KMS-11 (cell line): ENCODE data around the gene TM7SF2.

Experiments
- H2AFZ ChIP-seq: fragments of 200-600 bp; sonication (generic); 2 replicates; pipeline ENCODE4 v1.6.1; 2016; ENCODE audit warnings: antibody characterized with exemption, mixed run types, low read depth
- H3K27ac ChIP-seq: fragments of 200-600 bp; sonication (generic); 2 replicates; pipeline ENCODE4 v1.6.1; 2016; ENCODE audit warnings: mild to moderate bottlenecking, mixed run types
- H3K27me3 ChIP-seq: fragments of 200-600 bp; sonication (generic); 2 replicates; pipeline ENCODE4 v1.6.1; 2017; ENCODE audit warnings: mild to moderate bottlenecking, low read depth, mixed run types, moderate library complexity; ENCODE audit not compliant: insufficient read depth
- H3K36me3 ChIP-seq: fragments of 200-600 bp; sonication (generic); 2 replicates; pipeline ENCODE4 v1.6.1; 2017; ENCODE audit warnings: mild to moderate bottlenecking, mixed run types; ENCODE audit not compliant: insufficient read depth
- H3K4me1 ChIP-seq: fragments of 200-600 bp; sonication (generic); 2 replicates; pipeline ENCODE4 v1.6.1; 2016; ENCODE audit warnings: mild to moderate bottlenecking, low read depth, mixed run types; ENCODE audit not compliant: poor library complexity, severe bottlenecking
- H3K4me2 ChIP-seq: fragments of 200-600 bp; sonication (generic); 2 replicates; pipeline ENCODE4 v1.7.0; 2016; ENCODE audit warnings: mild to moderate bottlenecking, mixed run types
- H3K4me3 ChIP-seq: fragments of 200-600 bp; sonication (generic); IDR thresholded peaks from 2 replicates; pipeline ENCODE4 v1.6.1; 2017; ENCODE audit warnings: low read depth, low read length, mixed read lengths; ENCODE audit not compliant: insufficient read depth
- H3K79me2 ChIP-seq: fragments of 200-600 bp; sonication (generic); 2 replicates; pipeline ENCODE4 v1.6.1; 2016; ENCODE audit warnings: low read depth, mixed run types; ENCODE audit not compliant: insufficient read depth
- H3K9ac ChIP-seq: fragments of 200-600 bp; sonication (generic); 2 replicates; pipeline ENCODE4 v1.6.1; 2016; ENCODE audit warnings: mild to moderate bottlenecking, mixed run types
- H4K20me1 ChIP-seq: fragments of 200-600 bp; sonication (generic); 2 replicates; pipeline ENCODE4 v1.6.1; 2016; ENCODE audit warnings: mild to moderate bottlenecking, mixed run types; ENCODE audit not compliant: insufficient read depth
- CTCF ChIP-seq: fragments of 200-600 bp; sonication (generic); conservative IDR thresholded peaks from 2 replicates; pipeline ENCODE4 v1.6.1; 2017; ENCODE audit warnings: low read depth, mild to moderate bottlenecking, antibody characterized with exemption, low read length, moderate library complexity, mixed read lengths

TM7SF2 gene

GRCh38 chr11:65066315-65066714, 45.4 kb upstream of the TM7SF2 start:
- no peaks in the 10 kb centered on the region for H3K27me3 ChIP-seq
- H3K4me1 ChIP-seq: peaks cover 2% of the 10 kb centered on the region
- no peak overlapping the region for H3K27ac ChIP-seq
- no peak overlapping the region for H3K4me3 ChIP-seq
- H2AFZ ChIP-seq: no peak overlapping the region
- TF ChIP-seq CTCF: no peak
- no peaks in the 10 kb centered on the region for H4K20me1 ChIP-seq
- no peaks in the 10 kb centered on the region for H3K36me3 ChIP-seq
- no peaks in the 10 kb centered on the region for H3K79me2 ChIP-seq
- no peak overlapping the region for H3K9ac ChIP-seq
- H3K4me2 ChIP-seq: no peak overlapping the region

DNA sequence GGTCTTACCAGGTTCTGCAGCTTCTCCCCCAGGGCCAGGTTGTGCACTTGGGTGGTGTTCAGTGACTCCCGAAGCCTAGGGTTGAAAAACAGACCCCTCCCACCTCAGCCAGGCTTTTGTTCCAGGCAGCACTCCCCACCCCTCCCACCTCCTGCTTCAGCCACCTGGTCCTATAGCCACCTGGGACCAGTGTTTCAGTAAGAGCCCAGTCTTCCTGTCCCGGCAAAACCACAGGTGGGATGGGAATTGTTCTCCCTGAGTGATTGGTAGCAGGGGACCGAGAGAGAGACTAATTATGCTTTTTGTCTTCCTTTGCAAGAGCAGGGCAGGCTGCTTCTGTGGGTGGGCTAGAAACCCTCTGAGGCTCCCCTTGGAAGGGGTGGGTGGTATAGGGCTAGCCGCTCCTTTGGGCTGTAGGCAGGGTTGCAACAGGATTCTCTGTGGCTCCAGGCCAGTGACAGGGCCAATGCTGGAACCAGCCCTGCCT, 44.8 kb upstream of the TM7SF2 start:
- no peak overlapping the region for H3K4me2 ChIP-seq
- no peak overlapping the region for H3K4me3 ChIP-seq
- peaks cover 8% of the 10 kb centered on the region for H3K4me1 ChIP-seq
- H3K27me3 ChIP-seq: no peaks in the 10 kb centered on the region
- no peaks in the 10 kb centered on the region for H3K79me2 ChIP-seq
- TF ChIP-seq CTCF: no peak
- H2AFZ ChIP-seq: no peak overlapping the region
- no peak overlapping the region for H3K27ac ChIP-seq
- H3K9ac ChIP-seq: no peak overlapping the region
- H4K20me1 ChIP-seq: no peaks in the 10 kb centered on the region
- H3K36me3 ChIP-seq: no peaks in the 10 kb centered on the region

DNA sequence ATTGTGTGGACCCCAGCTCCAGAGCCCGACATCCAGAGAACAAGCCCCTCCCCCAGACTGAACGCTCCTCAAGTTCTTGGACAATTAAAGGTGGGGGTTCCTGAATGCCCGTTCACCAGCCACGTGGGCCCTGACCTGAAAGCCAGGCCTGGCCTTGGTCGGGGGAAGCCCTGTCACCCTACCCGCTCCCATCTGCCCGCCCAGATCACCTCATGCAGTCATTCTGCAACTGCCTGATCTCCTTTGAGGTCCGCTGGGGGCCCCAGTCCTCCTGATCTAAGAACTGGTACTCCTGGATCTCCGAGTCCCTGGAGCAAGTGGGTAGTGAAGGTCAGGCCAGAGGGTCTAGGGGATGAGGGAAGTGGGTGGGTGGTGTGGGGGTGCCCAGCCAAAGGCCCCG, 44.2 kb upstream of the TM7SF2 start:
- Histone ChIP-seq H3K36me3 (no peaks in the 10 kb centered on the region), H3K9ac (no peak overlapping the region), H2AFZ (no peak overlapping the region), H3K4me3 (no peak overlapping the region), H3K79me2 (no peaks in the 10 kb centered on the region), H4K20me1 (no peaks in the 10 kb centered on the region), H3K4me2 (no peak overlapping the region), H3K27ac (no peak overlapping the region), H3K27me3 (no peaks in the 10 kb centered on the region), H3K4me1 (peaks cover 14% of the 10 kb centered on the region)
- TF ChIP-seq CTCF: no peak

DNA sequence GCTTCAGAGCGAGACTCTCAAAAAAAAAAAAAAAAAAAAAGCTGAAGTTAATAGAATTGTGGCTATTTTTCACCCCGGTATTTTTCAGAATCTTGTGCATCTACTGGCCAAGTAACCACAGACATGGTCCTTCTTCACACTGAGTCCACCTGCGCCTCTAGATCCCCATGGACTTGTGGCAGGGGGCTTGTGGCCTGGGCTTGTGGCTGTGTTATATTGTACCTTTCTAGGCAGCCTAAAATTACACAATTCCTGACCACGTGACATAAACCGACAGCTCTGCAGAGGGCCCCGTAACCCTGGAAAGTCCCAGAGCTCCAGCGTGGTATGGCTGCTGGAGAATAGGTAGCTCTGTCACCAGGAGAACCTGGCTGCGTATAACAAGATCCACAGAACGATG, 42.5 kb upstream of the TM7SF2 start:
- H3K36me3 ChIP-seq: no peaks in the 10 kb centered on the region
- H3K4me2 ChIP-seq: no peak overlapping the region
- no peak overlapping the region for H3K9ac ChIP-seq
- H3K79me2 ChIP-seq: no peaks in the 10 kb centered on the region
- no peak overlapping the region for H3K4me3 ChIP-seq
- peaks cover 18% of the 10 kb centered on the region for H3K4me1 ChIP-seq
- H2AFZ ChIP-seq: no peak overlapping the region
- H3K27me3 ChIP-seq: no peaks in the 10 kb centered on the region
- H4K20me1 ChIP-seq: no peaks in the 10 kb centered on the region
- no peak overlapping the region for H3K27ac ChIP-seq
- TF ChIP-seq CTCF: no peak
